KOPT-K1 (cell line): ENCODE measurements around the gene ARHGAP26.
"Not testable (repeated sequence)": the region's sequence is repeated elsewhere in the genome, so short reads cannot be mapped to it uniquely, and the experiment has no call there.

Experiments
- H3K27ac ChIP-seq: fragments of 200-600 bp; sonication (generic); 2 replicates; pipeline ENCODE4 v1.5.1; 2016; ENCODE audit warnings: antibody characterized with exemption, mild to moderate bottlenecking, low read depth, low read length; ENCODE audit not compliant: poor library complexity, severe bottlenecking
- H3K36me3 ChIP-seq: fragments of 200-600 bp; sonication (generic); 2 replicates; pipeline ENCODE4 v1.5.1; 2017; ENCODE audit warnings: antibody characterized with exemption, mild to moderate bottlenecking, low read length, moderate library complexity; ENCODE audit not compliant: insufficient read depth
- H3K9me3 ChIP-seq: fragments of 200-600 bp; sonication (generic); 2 replicates; pipeline ENCODE4 v1.5.1; 2017; ENCODE audit warnings: antibody characterized with exemption, low read length, mild to moderate bottlenecking; ENCODE audit not compliant: insufficient read depth, poor library complexity, severe bottlenecking

ARHGAP26 gene

DNA sequence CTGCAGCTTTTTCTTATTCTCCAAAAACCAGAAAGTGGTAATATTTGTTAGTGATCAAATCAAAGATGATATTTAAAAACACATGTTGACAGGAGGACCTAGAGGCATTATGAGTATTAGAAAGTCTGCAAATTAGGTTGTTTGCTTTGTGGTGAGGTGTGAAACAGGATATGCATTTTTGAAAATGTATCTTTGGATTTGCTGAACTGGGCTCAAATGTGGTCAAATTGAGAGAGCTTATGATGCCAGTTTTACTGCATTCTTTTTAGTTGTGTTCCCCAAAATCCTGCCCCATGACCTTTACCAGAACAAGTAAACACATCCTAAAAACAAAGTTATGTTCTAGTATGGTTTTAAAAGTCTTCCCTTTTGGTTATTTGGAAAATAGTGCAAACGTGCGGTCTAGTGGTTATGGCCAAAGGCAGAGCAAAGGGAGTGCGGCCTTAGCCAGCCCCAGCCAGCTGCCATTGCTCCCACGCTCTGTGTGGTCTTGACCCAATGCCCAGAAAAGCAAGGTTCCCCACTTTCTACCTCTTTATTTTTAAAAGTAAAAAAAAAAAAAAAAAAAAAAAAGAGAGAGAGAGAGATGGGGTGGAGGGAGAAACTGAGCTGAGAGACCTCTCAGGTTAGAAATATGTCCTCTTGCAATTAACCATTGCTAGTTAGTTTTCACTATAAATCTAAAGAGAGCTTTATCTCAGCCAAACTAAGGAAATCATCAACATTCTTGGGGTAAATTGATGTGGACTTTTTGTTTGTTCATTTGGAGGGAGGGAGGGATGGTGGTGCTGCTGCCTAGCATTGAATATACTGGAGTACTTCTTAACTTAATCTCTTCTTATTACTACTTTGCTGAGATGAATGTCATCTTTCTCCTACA lies 176.6 kb downstream of the ARHGAP26 start:
- Histone ChIP-seq H3K36me3 (no peaks in the 10 kb centered on the region), H3K27ac (no peak overlapping the region), H3K9me3 (no peaks in the 10 kb centered on the region)

DNA sequence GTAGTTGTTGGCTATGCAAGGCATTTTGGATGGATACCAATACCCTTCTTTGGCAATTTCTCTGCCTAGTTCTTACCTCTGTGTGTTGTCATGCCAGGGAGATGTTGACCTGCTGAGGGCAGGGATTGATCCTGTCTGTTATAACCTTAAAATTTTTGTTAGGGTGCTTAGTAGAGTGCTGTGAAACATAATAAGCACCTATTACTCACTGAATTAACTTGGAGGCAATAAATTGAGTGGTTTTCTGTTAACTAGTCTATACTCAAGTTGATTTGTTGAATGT lies 177.2 kb downstream of the ARHGAP26 start:
- no peaks in the 10 kb centered on the region for H3K36me3 ChIP-seq
- no peak overlapping the region for H3K27ac ChIP-seq
- no peaks in the 10 kb centered on the region for H3K9me3 ChIP-seq

DNA sequence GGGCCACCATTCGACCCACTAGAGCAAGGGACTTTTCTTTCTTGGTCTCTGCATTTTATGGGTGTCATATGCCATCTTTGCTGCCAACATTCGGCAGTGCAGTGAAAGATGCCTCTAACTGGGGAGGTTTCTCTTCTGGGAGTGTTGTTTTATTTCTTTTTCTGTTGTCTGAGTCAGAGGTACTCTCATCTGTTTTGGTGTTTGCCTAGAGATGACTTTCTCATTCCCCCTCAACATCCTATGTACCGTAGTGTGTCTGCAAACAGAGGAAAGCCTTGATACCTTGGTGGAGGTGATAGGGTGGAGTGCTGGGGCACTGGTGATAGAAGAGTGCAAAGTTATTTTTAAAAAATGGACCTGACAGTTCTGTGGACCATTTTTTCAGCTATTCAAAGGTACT lies 182.1 kb downstream of the ARHGAP26 start:
- no peak overlapping the region for H3K27ac ChIP-seq
- H3K9me3 ChIP-seq = peaks cover 7% of the 10 kb centered on the region

DNA sequence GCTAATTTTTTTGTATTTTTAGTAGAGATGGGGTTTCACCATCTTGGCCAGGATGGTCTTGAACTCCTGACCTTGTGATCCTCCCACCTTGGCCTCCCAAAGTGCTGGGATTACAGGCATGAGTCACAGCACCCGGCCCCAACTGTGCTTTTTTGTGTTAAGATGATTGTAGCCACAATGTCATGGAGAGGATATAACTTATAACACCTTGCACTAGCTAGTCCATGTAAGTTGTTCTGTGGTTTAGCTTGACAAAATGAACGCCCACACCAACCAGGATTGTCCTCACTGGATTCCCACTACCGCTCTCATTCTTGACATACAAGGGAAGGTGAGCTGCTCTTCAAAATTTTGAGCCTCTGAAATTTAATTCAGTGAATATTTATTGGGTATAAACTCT lies 182.7 kb downstream of the ARHGAP26 start:
- not testable (repeated sequence) for H3K36me3 ChIP-seq, H3K9me3 ChIP-seq, H3K27ac ChIP-seq

More for the DNA sequence above, 182.1 kb downstream of the ARHGAP26 start:
- H3K36me3 ChIP-seq = no peaks in the 10 kb centered on the region

DNA sequence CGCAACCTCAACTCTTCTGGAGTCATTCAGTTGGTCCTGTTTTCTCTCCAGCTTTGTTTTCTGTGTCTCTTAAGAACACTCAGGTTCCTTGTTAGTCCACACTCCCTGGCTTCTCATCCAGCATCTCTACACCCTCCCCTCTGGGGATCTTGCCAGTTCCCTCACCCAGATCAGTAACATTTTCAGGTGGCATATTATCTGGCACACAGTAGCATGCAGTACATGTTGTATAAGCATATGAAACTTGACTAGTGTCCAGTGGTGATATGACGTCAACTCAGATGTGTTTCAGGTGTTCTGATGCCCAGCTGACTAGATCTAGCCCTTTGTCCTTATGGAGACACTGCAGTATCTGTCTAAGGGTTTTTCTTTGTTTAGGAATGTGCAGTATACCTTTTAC lies 184.3 kb downstream of the ARHGAP26 start:
- no peaks in the 10 kb centered on the region for H3K36me3 ChIP-seq
- no peak overlapping the region for H3K27ac ChIP-seq
- peaks cover 7% of the 10 kb centered on the region for H3K9me3 ChIP-seq

DNA sequence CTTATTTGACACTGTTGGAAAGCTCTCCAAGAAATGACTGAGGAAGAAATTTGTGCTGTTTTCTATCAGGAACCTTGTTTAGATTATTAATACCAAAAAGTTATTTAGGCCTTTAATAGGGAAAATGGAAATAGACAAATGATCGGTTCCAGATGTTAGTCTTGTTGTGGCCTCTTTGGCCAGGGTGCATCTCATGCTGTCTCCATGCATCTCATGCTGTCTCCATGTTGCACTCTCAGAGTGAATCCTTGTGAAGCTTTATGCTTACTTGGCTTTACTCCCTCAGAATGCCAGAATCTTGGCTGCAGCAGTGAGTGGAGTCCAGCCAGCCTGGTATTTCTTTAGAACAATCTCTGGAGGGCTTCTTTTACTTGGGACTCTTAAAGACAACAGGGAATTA lies 185.5 kb downstream of the ARHGAP26 start:
- H3K9me3 ChIP-seq = peaks cover 7% of the 10 kb centered on the region
- H3K36me3 ChIP-seq = no peaks in the 10 kb centered on the region
- no peak overlapping the region for H3K27ac ChIP-seq

DNA sequence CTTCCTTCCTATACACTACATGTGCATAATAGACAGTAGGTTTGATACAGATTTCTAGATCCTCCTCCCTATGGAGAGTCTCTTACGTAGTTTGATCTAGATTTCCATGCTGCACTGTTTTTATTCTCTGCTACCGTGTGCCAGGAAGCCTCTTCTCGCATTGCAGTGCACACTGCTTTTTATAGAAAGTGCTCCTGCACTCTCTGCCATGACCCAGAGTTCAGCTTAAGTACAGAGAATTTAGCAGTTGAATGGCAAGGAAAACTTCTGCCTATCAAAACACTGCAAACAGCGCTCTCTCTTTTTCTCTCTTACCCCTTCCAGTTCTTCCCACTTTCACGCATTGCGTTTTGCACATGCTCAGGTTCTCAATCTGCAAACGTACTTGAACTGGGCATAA lies 187.4 kb downstream of the ARHGAP26 start:
- no peak overlapping the region for H3K27ac ChIP-seq
- peaks cover 7% of the 10 kb centered on the region for H3K9me3 ChIP-seq
- no peaks in the 10 kb centered on the region for H3K36me3 ChIP-seq

DNA sequence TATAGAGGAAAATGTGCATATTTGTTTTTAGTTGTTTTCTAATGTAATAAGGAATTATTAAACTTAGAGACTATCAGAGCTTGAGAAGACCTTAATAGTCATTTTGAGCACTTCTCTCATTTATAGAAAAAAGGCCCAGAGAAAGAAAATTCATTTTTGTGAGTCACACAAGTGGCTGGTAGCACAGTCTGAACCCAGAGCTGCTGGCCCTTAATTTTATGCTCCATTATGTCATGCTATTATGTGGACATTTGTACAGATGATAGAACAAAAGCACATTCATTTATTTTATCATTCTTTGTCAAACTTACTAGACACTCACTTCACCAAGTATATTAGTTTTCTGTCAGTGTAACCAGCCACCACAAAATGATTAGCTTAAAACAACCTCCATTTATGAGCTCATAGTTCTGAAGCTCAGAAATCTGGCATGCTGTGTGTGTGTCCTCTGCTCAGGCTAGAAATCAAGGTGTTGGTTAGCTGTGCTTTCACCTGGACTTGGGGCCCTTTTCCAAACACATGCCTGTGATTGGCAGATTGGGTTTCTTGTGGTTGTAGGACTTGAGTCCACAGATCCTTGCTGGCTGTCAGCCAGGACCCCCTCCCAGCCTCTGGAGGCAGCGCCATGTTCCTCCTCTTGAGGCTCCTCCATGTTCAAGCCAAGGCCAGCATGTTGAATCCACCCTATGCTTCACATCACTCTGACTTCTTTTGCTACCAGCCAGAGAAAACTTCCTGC lies 188.9 kb downstream of the ARHGAP26 start:
- Histone ChIP-seq H3K9me3 (peaks cover 7% of the 10 kb centered on the region), H3K36me3 (no peaks in the 10 kb centered on the region), H3K27ac (no peak overlapping the region)

DNA sequence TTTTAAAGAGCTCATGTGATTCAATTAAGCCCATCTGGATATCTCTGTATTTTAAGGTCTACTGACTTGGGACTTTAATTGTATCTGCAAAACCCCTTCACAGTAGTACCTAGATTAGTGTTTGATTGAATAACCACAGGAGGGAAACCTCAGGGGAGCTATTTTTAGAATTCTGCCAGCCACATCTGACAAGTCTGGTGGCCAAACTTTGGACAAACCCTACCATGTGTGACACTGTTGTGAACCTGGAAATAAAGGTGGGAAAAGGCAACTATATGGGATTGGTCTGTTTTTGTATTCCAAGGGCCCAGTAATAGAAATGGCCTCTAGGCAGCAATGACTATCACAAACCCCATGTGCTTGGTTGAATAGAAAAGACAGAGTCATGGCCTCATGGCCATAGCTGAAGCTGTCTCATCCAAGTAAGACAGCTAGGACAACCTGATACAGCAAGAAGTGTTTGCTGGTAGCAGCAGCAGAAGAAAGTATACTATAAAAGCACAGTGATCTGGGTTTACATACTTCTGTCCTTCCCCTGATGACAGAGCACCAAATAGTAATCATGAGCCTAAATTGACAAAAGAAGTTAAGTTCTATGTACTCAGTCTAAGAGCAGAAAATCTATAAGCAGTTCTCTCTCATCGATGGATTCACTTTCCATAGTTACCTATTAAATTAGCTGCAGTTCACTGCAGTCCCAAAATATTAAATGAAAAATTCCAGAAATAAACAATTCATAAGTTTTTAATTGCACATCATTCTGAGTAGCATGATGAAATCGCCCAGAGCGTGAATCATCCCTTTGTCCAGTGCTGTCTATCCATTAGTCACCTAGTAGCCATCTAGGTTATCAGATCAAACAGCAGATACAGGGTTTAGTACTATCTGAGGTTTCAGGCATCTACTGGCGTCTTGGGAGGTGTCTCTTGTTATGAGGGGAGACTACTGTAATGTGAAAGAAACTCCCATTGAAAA lies 189.8 kb downstream of the ARHGAP26 start:
- H3K27ac ChIP-seq = no peak overlapping the region
- no peaks in the 10 kb centered on the region for H3K36me3 ChIP-seq
- H3K9me3 ChIP-seq = peaks cover 7% of the 10 kb centered on the region

DNA sequence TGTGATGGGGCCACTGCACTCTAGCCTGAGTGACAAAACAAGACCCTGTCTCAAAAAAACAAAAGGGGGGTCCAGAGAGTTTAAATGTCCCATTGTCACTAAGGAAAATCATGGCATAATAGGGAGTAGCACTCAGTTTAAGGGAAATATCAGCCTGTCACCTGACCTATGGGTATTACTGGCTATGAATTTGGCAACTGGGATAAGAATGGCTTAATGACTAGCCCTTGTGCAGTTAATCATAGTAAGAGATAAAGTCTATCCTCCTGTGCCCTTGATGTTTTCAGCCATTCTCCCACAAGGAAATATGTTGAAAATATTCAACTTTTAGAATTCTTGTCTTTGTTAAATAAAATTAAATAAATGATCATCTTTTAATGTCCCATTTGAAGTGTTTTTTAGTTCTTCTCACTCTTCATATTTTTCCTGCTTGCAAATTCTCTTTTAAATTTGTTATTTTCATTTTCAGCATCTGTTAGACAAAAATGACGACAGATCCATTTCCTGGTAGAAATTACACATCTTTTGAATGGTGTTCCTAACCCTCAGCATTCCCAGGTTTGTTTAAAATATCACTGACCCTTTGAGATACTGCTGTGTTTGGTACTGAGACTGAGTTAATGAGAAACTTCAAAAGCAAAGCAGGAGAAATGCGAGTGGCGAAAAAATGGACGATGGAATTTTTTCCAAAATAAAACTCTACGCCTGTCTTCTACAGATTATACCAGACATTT lies 191.4 kb downstream of the ARHGAP26 start:
- H3K27ac ChIP-seq = no peak overlapping the region
- H3K36me3 ChIP-seq = no peaks in the 10 kb centered on the region
- peaks cover 2% of the 10 kb centered on the region for H3K9me3 ChIP-seq

DNA sequence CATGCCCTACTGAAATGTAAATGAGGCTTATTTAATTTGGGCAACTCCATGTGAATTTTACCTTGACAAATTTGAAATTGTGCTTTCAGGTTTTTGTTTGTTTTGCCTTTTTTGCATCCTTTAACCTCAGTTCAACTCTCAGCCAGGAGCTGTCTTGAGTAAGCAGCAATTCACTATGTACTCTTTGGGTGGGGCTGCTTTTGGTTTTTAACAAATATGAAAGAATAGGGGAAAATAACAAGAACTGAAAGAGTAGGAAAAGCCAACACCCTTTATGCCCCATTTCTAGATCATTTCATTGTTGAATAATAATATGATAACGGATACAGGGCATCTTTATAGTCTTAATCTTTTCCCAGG lies 192.0 kb downstream of the ARHGAP26 start:
- Histone ChIP-seq H3K9me3 (no peaks in the 10 kb centered on the region), H3K36me3 (no peaks in the 10 kb centered on the region), H3K27ac (no peak overlapping the region)

DNA sequence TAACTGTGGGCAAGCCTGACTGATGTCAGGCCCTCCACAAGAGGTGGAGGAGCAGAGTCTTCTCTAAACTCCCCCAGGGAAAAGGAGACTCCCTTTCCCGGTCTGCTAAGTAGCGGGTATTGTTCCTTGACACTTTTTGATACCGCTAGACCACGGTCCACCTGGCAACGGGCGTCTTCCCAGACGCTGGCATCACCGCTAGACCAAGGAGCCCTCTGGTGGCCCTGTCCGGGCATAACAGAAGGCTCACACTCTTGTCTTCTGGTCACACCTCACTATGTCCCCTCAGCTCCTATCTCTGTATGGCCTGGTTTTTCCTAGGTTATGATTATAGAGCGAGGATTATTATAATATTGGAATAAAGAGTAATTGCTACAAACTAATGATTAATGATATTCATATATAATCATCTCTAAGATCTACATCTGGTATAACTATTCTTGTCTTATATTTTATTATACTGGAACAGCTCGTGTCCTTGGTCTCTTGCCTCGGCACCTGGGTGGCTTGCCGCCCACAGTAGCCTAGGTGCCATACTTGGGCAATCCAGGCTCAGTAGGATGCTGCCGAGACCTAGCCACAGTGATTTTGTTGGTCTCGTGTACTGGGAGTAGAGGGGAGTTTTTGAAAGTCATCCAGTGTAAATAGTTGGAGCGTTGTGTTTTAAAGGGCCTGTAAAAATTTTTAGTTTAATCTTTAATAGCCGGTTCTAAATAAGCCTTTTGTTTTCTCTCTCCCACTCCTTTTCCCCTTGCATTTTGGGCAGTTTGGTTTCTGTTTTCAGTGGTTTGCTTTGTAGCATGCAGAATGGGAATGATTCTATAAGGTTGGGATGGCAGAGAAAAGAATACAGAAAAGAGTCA lies 195.3 kb downstream of the ARHGAP26 start:
- H3K9me3 ChIP-seq, H3K27ac ChIP-seq, H3K36me3 ChIP-seq: not testable (repeated sequence)

DNA sequence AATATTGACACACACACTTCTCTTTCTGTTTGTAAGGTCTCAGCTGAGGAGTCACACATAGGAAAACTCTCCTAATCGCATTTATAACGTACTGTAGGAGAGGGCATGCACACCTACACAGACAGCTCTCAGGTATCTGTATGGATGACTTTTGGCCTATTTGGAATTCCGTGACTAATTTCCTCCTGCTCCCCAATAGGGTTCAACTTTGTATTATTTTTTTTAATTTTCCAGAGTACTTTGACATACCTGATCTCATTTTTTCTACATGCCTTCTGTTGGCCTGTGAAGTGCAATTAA lies 195.9 kb downstream of the ARHGAP26 start:
- Histone ChIP-seq H3K27ac (no peak overlapping the region), H3K36me3 (no peaks in the 10 kb centered on the region), H3K9me3 (no peaks in the 10 kb centered on the region)

DNA sequence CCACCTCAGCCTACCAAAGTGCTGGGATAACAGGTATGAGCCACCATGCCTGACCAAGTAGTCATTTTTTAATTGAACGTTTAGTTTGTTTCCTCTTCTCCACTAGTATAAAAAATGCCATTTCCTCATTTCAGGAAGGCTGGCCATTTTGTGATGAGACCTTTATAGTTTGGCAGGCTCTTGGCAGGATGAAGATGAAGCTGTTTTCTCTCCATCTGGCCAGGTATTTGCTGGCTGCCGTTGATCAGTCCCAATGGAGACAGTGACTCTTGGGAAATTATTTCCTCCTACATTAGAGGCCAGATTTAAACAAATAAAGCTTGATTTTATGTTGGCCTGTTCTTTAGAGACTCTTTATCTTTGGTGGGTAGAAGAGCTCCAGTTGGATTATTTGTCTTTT lies 199.0 kb downstream of the ARHGAP26 start:
- Histone ChIP-seq H3K27ac (no peak overlapping the region), H3K9me3 (no peaks in the 10 kb centered on the region), H3K36me3 (no peaks in the 10 kb centered on the region)
